OCI-LY1 (cell line): ENCODE results near the gene NAA10.

Experiments used
- EZH2 ChIP-seq: fragments of 200-600 bp; sonication (generic), shearing (Covaris generic); IDR thresholded peaks from 2 replicates; pipeline ENCODE4 v1.8.0; 2017; ENCODE audit warnings: borderline replicate concordance, mixed run types, mild to moderate bottlenecking, antibody characterized with exemption, low read length, moderate library complexity, mixed read lengths
- TF ChIP-seq, protein P1 (sequence below): fragments of 200-600 bp; sonication (generic), shearing (Covaris generic); IDR thresholded peaks from 2 replicates; pipeline ENCODE4 v1.5.1; 2017; ENCODE audit warnings: mild to moderate bottlenecking, antibody characterized with exemption, low read length, moderate library complexity, mixed read lengths

DNA sequence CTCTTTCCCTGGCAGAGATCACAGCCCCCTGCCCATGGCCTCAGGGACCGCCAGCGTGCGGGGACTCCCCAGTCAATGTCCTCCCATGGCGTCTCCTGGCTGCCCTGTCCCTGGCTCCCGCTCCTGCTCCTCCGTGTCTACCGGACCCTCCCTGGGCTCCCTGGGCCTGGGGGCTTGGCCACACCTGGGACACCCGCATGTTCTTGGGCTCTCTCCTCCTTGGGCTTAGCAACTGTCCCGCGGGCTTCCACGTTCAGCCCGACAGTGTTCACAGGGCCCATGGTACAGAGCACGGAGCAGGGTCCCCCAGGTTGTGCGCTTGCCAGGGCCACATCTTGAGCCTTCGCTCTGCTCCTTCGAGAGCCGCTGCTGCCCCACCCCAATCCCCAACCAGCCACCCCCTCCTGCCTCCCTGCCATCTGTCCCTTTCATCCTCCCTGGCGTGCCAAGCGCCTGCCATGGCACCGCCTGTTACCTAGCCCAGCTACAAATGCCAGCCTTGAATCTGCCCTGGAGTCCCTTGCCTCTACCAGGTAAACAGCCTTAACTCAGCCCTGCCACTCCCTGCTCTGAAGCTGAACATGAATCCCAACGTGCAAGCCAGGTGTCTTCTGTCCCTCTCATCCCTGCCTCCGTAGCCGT, 26.5 kb downstream of the NAA10 start:
- TF ChIP-seq EZH2: no peak
- TF ChIP-seq, protein P1, sequence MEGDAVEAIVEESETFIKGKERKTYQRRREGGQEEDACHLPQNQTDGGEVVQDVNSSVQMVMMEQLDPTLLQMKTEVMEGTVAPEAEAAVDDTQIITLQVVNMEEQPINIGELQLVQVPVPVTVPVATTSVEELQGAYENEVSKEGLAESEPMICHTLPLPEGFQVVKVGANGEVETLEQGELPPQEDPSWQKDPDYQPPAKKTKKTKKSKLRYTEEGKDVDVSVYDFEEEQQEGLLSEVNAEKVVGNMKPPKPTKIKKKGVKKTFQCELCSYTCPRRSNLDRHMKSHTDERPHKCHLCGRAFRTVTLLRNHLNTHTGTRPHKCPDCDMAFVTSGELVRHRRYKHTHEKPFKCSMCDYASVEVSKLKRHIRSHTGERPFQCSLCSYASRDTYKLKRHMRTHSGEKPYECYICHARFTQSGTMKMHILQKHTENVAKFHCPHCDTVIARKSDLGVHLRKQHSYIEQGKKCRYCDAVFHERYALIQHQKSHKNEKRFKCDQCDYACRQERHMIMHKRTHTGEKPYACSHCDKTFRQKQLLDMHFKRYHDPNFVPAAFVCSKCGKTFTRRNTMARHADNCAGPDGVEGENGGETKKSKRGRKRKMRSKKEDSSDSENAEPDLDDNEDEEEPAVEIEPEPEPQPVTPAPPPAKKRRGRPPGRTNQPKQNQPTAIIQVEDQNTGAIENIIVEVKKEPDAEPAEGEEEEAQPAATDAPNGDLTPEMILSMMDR: no peak
